Naive thymus-derived CD8-positive, alpha-beta T cell (primary cell): Measurements from ENCODE around the gene PRLR. TPM values are rescaled to one million over a fixed set of nuclear protein-coding genes. Genes with fewer than 3 reads are reported as not detected.

Experiments used
- ATAC-seq, 2 donors: fragments of 150-1000 bp; cut with Tn5 transposase in 1 of 2; sonication (Bioruptor Pico), chemical (Tn5 transposase) in 1 of 2; 1 replicate in 1 of 2; 2 replicates in 1 of 2; pipeline ENCODE4 v1.10.0; 2021; ENCODE audit warnings: mild to moderate bottlenecking in 2 of 2, moderate library complexity in 2 of 2
- POLR2A ChIA-PET: fragments of 350-600 bp; sonication (Branson Sonifier 250); formaldehyde crosslinking; loops from one replicate; lab custom pipeline; 2021; ENCODE audit warnings: antibody characterized with exemption; lab: Charles Lee
- DNase-seq, 10 donors: peaks; one replicate each; pipeline versions ENCODE4 v3.0.0 to v3.0.0-alpha.2; 2020 to 2022
- H3K27ac Mint-ChIP-seq, 10 donors: one replicate each; pipeline ENCODE4 v1.8.0; 2020 to 2022; ENCODE audit warnings: mild to moderate bottlenecking in 10 of 10, mixed read lengths in 10 of 10, moderate library complexity in 4 of 10, inconsistent platforms in 1 of 10
- H3K27me3 Mint-ChIP-seq, 5 donors: one replicate each; pipeline ENCODE4 v1.8.0; 2021 to 2022; ENCODE audit warnings: mixed read lengths in 5 of 5
- H3K36me3 Mint-ChIP-seq, 3 donors: one replicate each; pipeline ENCODE4 v1.8.0; 2020 to 2022; ENCODE audit warnings: mixed read lengths in 3 of 3, mild to moderate bottlenecking in 2 of 3, inconsistent platforms in 1 of 3
- H3K4me1 Mint-ChIP-seq, 4 donors: one replicate each; pipeline ENCODE4 v1.8.0; 2021 to 2022; ENCODE audit warnings: mixed read lengths in 4 of 4
- H3K4me3 Mint-ChIP-seq, 10 donors: one replicate each; pipeline ENCODE4 v1.8.0; 2020 to 2022; ENCODE audit warnings: mild to moderate bottlenecking in 10 of 10, mixed read lengths in 10 of 10, moderate library complexity in 6 of 10, inconsistent platforms in 1 of 10
- H3K9me3 Mint-ChIP-seq, 9 donors: one replicate each; pipeline ENCODE4 v1.8.0; 2020 to 2022; ENCODE audit warnings: mixed read lengths in 9 of 9, mild to moderate bottlenecking in 3 of 9, inconsistent platforms in 1 of 9, moderate library complexity in 1 of 9
- polyA plus RNA-seq, 3 donors: library from polyadenylated mRNA; unstranded; fragments of 300-500 nt; fragmentation: Illumina TruSeq; gene quantifications; one replicate each; pipeline ENCODE4 v1.2.3, GENCODE V29; 2021
- total RNA-seq, 8 experiments: library from RNA in 2 of 8; stranded (reverse) in 2 of 8; gene quantifications; one replicate each; pipeline ENCODE4 v1.2.3 and lab custom pipeline; 2021 to 2026

Gene PRLR
- total and polyA plus RNA-seq, 5 experiments from 2014 or later, result not detected

- H3K27me3 Mint-ChIP-seq, result peaks cover 2 to 27% (median 11%) of the 10 kb centered on the region in 5 donors
- POLR2A ChIA-PET, result no interaction called here
- DNase-seq (no peak), ATAC-seq (no peak)
- no peak overlapping the region for H3K4me3 Mint-ChIP-seq
- H3K9me3 Mint-ChIP-seq, result peaks cover 0 to 1% (median 0%) of the 10 kb centered on the region in 9 donors
- no peak overlapping the region for H3K27ac Mint-ChIP-seq
- H3K4me1 Mint-ChIP-seq, result peaks cover 0 to 10% (median 3%) of the 10 kb centered on the region in 4 donors
- no peaks in the 10 kb centered on the region for H3K36me3 Mint-ChIP-seq
These were observed 133.4 kb downstream of the PRLR start for GRCh38 chr5:35096932-35097331.

DNA sequence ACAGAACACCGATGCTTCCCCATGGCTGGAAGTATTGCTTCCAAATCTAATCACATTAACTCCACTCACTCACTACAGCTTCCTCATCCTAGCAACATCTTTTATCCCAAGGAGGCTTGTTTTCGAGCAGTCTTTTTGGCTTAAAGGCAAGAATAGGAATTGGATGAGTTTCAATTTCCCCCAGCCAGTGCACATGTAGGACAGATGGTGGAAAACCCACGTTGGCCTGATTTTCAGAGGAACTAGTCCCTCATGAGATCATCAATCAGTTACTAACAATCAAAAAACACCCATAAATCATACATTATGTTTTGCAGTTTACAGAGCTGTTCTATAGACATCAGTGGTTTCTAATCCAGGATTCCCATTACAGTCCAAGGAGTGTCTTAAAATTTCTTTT is 134.1 kb downstream of the PRLR start:
- no peak overlapping the region for H3K4me3 Mint-ChIP-seq
- DNase-seq (no peak), ATAC-seq (no peak)
- peaks cover 0 to 10% (median 3%) of the 10 kb centered on the region in 4 donors for H3K4me1 Mint-ChIP-seq
- H3K27ac Mint-ChIP-seq, result no peak overlapping the region
- H3K27me3 Mint-ChIP-seq, result peaks cover 2 to 23% (median 9%) of the 10 kb centered on the region in 5 donors
- H3K36me3 Mint-ChIP-seq, result no peaks in the 10 kb centered on the region
- POLR2A ChIA-PET, result no interaction called here
- H3K9me3 Mint-ChIP-seq, result no peaks in the 10 kb centered on the region

GRCh38 chr5:35095366-35095765 is 134.9 kb downstream of the PRLR start:
- DNase-seq (no peak), ATAC-seq (no peak)
- H3K4me1 Mint-ChIP-seq, result peaks cover 0 to 10% (median 3%) of the 10 kb centered on the region in 4 donors
- H3K27me3 Mint-ChIP-seq, result peaks cover 0 to 18% (median 9%) of the 10 kb centered on the region in 5 donors
- POLR2A ChIA-PET, result no interaction called here
- H3K4me3 Mint-ChIP-seq, result no peak overlapping the region
- H3K27ac Mint-ChIP-seq, result no peak overlapping the region
- H3K9me3 Mint-ChIP-seq, result no peaks in the 10 kb centered on the region
- H3K36me3 Mint-ChIP-seq, result no peaks in the 10 kb centered on the region

DNA sequence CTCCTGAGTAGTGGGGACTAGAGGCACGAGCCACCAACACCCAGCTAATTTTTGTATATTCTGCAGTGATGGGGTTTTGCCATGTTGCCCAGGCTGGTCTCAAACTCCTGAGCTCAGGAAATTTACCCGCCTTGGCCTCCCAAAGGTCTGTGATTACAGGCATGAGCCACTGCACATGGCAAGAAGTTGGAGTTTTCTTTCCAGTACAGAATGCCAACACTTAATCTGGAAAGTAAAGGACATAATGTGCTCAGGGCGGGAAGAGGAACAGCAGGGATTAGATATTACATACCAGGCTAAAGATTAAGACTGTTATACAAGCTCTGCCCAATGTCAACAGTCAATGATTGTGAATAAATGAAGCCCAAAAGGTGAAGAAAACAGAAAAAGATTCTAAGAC is 135.3 kb downstream of the PRLR start:
- POLR2A ChIA-PET, result no interaction called here
- no peak overlapping the region for H3K27ac Mint-ChIP-seq

GRCh38 chr5:35092703-35093102 is 137.6 kb downstream of the PRLR start:
- H3K4me1 Mint-ChIP-seq, result peaks cover 0 to 10% (median 3%) of the 10 kb centered on the region in 4 donors
- no peaks in the 10 kb centered on the region for H3K9me3 Mint-ChIP-seq
- H3K4me3 Mint-ChIP-seq, result no peak overlapping the region
- H3K27ac Mint-ChIP-seq, result peak overlapping the region in 2 of 10 donors; percentile 3 to 47
- ATAC-seq (no peak), DNase-seq (no peak)
- POLR2A ChIA-PET, result no interaction called here
- peaks cover 0 to 20% (median 8%) of the 10 kb centered on the region in 5 donors for H3K27me3 Mint-ChIP-seq
- H3K36me3 Mint-ChIP-seq, result no peaks in the 10 kb centered on the region

More for the DNA sequence above, 135.3 kb downstream of the PRLR start:
- Mint-ChIP-seq H3K27me3 (peaks cover 0 to 18% (median 9%) of the 10 kb centered on the region in 5 donors), H3K9me3 (no peaks in the 10 kb centered on the region), H3K4me3 (no peak overlapping the region), H3K36me3 (no peaks in the 10 kb centered on the region), H3K4me1 (peaks cover 0 to 10% (median 3%) of the 10 kb centered on the region in 4 donors)
- no peak for DNase-seq
- ATAC-seq, result no peak

- Mint-ChIP-seq H3K9me3 (no peaks in the 10 kb centered on the region), H3K27ac (no peak overlapping the region), H3K4me1 (peaks cover 0 to 10% (median 3%) of the 10 kb centered on the region in 4 donors), H3K4me3 (no peak overlapping the region), H3K27me3 (peaks cover 0 to 22% (median 4%) of the 10 kb centered on the region in 5 donors), H3K36me3 (no peaks in the 10 kb centered on the region)
- ATAC-seq (no peak), DNase-seq (no peak)
- POLR2A ChIA-PET, result no interaction called here
These were observed 138.6 kb downstream of the PRLR start for GRCh38 chr5:35091704-35092103.

DNA sequence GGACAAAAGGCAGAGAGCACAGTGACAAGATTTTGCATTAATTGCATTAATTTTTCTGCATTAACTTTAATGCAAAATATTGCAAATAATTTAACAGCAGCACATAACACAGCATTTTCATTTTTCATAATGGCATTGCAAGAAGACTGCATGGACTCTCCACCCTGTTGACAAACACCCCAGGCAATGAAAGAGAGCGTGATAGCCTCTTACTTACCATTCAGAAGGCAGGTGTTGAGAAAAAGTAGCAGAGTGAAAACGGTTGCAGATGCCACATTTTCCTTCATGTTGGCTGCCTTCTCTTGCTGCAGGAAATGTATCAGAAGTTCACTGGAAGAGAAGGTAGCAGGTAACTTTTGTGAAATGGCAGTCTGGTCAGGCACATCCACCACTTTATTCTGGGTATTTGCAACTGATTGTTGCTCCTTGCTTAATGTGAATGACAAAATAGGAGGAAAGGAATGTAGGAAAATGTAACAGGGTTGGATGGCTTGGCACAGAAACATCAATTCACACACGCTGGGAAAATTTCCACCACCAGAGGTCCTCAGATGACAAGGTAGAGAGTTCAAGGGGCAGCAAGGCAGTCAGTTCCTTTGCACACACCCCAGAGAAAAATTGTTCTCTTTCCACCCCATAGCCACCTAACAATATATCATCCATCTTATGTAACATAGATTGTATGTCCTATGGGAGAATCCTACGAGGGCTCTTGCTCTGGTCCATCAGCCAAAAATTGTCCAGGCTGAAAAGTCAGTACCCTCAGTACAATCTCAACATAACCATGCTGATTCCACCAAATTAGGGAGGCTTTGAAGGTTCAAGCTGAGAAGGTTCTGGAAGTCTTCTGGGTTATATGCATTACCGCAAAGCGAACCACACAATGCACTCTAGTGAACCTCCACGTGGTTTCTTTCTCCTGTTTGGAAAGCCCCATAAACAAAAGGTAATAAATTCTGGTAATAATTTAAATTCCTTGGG is 140.7 kb downstream of the PRLR start:
- H3K4me1 Mint-ChIP-seq, result peaks cover 0 to 10% (median 3%) of the 10 kb centered on the region in 4 donors
- ATAC-seq (peak in 1 of 2 donors; percentile 29), DNase-seq (peak; percentile 15 to 72 (median 48))
- no peak overlapping the region for H3K27ac Mint-ChIP-seq
- POLR2A ChIA-PET, result interaction anchor here (0.6 kb wide), 2 partner anchors 829 to 836 kb away, joined by 4 read pairs; no protein-coding TSS in a partner anchor
- no peaks in the 10 kb centered on the region for H3K36me3 Mint-ChIP-seq
- no peaks in the 10 kb centered on the region for H3K9me3 Mint-ChIP-seq
- H3K4me3 Mint-ChIP-seq, result no peak overlapping the region
- H3K27me3 Mint-ChIP-seq, result peaks cover 3 to 27% (median 6%) of the 10 kb centered on the region in 5 donors

GRCh38 chr5:35087991-35088390 is 142.3 kb downstream of the PRLR start:
- no peak overlapping the region for H3K4me3 Mint-ChIP-seq
- peaks cover 0 to 5% (median 3%) of the 10 kb centered on the region in 4 donors for H3K4me1 Mint-ChIP-seq
- POLR2A ChIA-PET, result no interaction called here
- H3K36me3 Mint-ChIP-seq, result no peaks in the 10 kb centered on the region
- DNase-seq (no peak), ATAC-seq (no peak)
- H3K27me3 Mint-ChIP-seq, result peaks cover 6 to 27% (median 9%) of the 10 kb centered on the region in 5 donors
- no peaks in the 10 kb centered on the region for H3K9me3 Mint-ChIP-seq
- H3K27ac Mint-ChIP-seq, result no peak overlapping the region

GRCh38 chr5:35083150-35083549 is 147.1 kb downstream of the PRLR start:
- Mint-ChIP-seq H3K9me3 (peaks cover 0 to 2% (median 0%) of the 10 kb centered on the region in 9 donors), H3K27ac (no peak overlapping the region), H3K36me3 (no peaks in the 10 kb centered on the region), H3K27me3 (peaks cover 5 to 20% (median 10%) of the 10 kb centered on the region in 5 donors), H3K4me3 (no peak overlapping the region), H3K4me1 (no peaks in the 10 kb centered on the region)
- ATAC-seq (no peak), DNase-seq (no peak)
- POLR2A ChIA-PET, result no interaction called here

- H3K4me1 Mint-ChIP-seq, result no peaks in the 10 kb centered on the region
- POLR2A ChIA-PET, result no interaction called here
- H3K36me3 Mint-ChIP-seq, result no peaks in the 10 kb centered on the region
- peaks cover 6 to 20% (median 10%) of the 10 kb centered on the region in 5 donors for H3K27me3 Mint-ChIP-seq
- peaks cover 0 to 2% (median 0%) of the 10 kb centered on the region in 9 donors for H3K9me3 Mint-ChIP-seq
- no peak for DNase-seq
- H3K27ac Mint-ChIP-seq, result no peak overlapping the region
- H3K4me3 Mint-ChIP-seq, result no peak overlapping the region
- ATAC-seq, result no peak
These were observed 147.8 kb downstream of the PRLR start for GRCh38 chr5:35082530-35082929.

DNA sequence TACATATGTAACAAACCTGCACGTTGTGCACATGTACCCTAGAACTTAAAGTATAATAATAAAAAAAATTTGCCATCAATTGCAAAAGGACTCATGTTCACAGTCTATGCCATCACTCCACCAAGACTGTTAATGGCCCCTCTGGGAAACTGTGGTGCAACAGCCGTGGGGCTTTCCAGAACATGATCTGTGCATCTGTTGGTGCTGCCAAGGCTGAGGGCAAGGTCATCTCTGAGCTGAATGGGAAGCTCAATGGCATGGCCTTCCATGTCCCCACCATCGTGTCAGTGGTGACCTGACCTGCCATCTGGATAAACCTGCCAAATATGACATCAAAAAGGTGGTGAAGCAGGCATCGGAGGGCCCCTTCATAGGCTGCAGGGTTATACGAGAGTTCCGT is 149.2 kb downstream of the PRLR start:
- H3K4me1 Mint-ChIP-seq, result no peaks in the 10 kb centered on the region
- peaks cover 8 to 16% (median 10%) of the 10 kb centered on the region in 5 donors for H3K27me3 Mint-ChIP-seq
- no peak for DNase-seq
- no peak overlapping the region for H3K27ac Mint-ChIP-seq
- H3K4me3 Mint-ChIP-seq, result no peak overlapping the region
- no peak for ATAC-seq
- POLR2A ChIA-PET, result no interaction called here
- peaks cover 0 to 4% (median 2%) of the 10 kb centered on the region in 3 donors for H3K36me3 Mint-ChIP-seq
- peaks cover 0 to 8% (median 5%) of the 10 kb centered on the region in 9 donors for H3K9me3 Mint-ChIP-seq

- Mint-ChIP-seq H3K36me3 (peaks cover 0 to 14% (median 2%) of the 10 kb centered on the region in 3 donors), H3K4me3 (no peak overlapping the region), H3K27me3 (peaks cover 7 to 32% (median 19%) of the 10 kb centered on the region in 5 donors), H3K4me1 (no peaks in the 10 kb centered on the region), H3K27ac (no peak overlapping the region), H3K9me3 (peaks cover 0 to 13% (median 7%) of the 10 kb centered on the region in 9 donors)
- no peak for ATAC-seq
- POLR2A ChIA-PET, result no interaction called here
- no peak for DNase-seq
These were observed 157.1 kb downstream of the PRLR start for GRCh38 chr5:35073160-35073559.

DNA sequence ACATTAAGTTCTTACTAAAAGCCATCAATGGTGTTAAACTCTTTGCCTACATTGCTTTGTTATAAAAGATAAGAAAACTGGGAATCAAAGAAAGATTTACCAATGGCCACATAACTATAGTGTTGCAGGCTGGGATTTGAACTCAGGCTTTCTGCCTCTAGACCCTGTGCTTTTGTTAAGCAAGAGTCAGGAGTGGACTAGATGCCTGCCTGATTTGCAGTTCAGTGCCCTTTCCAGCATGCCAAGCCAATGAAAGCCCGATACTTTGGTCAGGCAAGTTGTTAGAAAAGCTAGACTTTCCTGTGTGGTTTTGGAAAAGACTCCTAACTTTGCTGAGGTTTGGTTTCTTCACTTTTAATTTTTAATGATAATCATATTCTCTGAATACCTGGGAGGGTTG is 161.1 kb downstream of the PRLR start:
- Mint-ChIP-seq H3K36me3 (peaks cover 0 to 8% (median 0%) of the 10 kb centered on the region in 3 donors), H3K27me3 (peaks cover 8 to 45% (median 13%) of the 10 kb centered on the region in 5 donors), H3K9me3 (peaks cover 0 to 4% (median 2%) of the 10 kb centered on the region in 9 donors), H3K27ac (no peak overlapping the region), H3K4me1 (peaks cover 0 to 2% (median 0%) of the 10 kb centered on the region in 4 donors), H3K4me3 (no peak overlapping the region)
- ATAC-seq (no peak), DNase-seq (no peak)
- POLR2A ChIA-PET, result no interaction called here
